MM.1S (cell line): ENCODE results near the gene CBR3.

ENCODE experiments used
- DNase-seq: peaks from one replicate; pipeline ENCODE4 v3.0.0-alpha.2; 2015
- H2AFZ ChIP-seq: fragments of 300-600 bp; sonication (generic); 2 replicates; pipeline ENCODE4 v1.6.0; 2016; ENCODE audit warnings: antibody characterized with exemption, low read length
- H3F3A ChIP-seq: fragments of 300-600 bp; sonication (generic); 2 replicates; pipeline ENCODE4 v1.6.1; 2016; ENCODE audit warnings: mild to moderate bottlenecking, antibody characterized with exemption, low read length, moderate library complexity, mixed read lengths; ENCODE audit not compliant: insufficient read depth
- H3K27ac ChIP-seq: fragments of 300-600 bp; sonication (generic); 2 replicates; pipeline ENCODE4 v1.5.1; 2016; ENCODE audit warnings: mild to moderate bottlenecking, low read length
- H3K27me3 ChIP-seq: fragments of 300-600 bp; sonication (generic); replicated peaks from 2 replicates; pipeline ENCODE4 v1.6.0; 2016; ENCODE audit warnings: low read length; ENCODE audit not compliant: insufficient read depth
- H3K36me3 ChIP-seq: fragments of 300-600 bp; sonication (generic); replicated peaks from 2 replicates; pipeline ENCODE4 v1.6.1; 2016; ENCODE audit warnings: mild to moderate bottlenecking, low read length, mixed read lengths; ENCODE audit not compliant: insufficient read depth
- H3K4me1 ChIP-seq: fragments of 300-600 bp; sonication (generic); 2 replicates; pipeline ENCODE4 v1.6.1; 2016; ENCODE audit warnings: low read length, mixed read lengths
- H3K4me2 ChIP-seq: fragments of 300-600 bp; sonication (generic); 2 replicates; pipeline ENCODE4 v1.6.0; 2016; ENCODE audit warnings: low read depth, low read length
- H3K4me3 ChIP-seq: fragments of 300-600 bp; sonication (generic); 2 replicates; pipeline ENCODE4 v1.5.1; 2016; ENCODE audit warnings: low read length, mixed read lengths
- H3K79me2 ChIP-seq: fragments of 300-600 bp; sonication (generic); 2 replicates; pipeline ENCODE4 v1.6.1; 2016; ENCODE audit warnings: mixed run types, low read length, mixed read lengths
- H3K9ac ChIP-seq: fragments of 300-600 bp; sonication (generic); 2 replicates; pipeline ENCODE4 v1.6.1; 2016; ENCODE audit warnings: low read length, mixed read lengths
- H3K9me2 ChIP-seq: fragments of 300-600 bp; sonication (generic); replicated peaks from 2 replicates; pipeline ENCODE4 v1.6.1; 2016; ENCODE audit warnings: mild to moderate bottlenecking, low read length, mixed read lengths; ENCODE audit not compliant: insufficient read depth
- H3K9me3 ChIP-seq: fragments of 300-600 bp; sonication (generic); replicated peaks from 2 replicates; pipeline ENCODE4 v1.6.1; 2016; ENCODE audit warnings: mild to moderate bottlenecking, low read length, mixed read lengths; ENCODE audit not compliant: insufficient read depth
- H4K20me1 ChIP-seq: fragments of 300-600 bp; sonication (generic); 2 replicates; pipeline ENCODE4 v1.6.1; 2016; ENCODE audit warnings: mild to moderate bottlenecking, low read length, moderate library complexity, mixed read lengths; ENCODE audit not compliant: insufficient read depth
- EZH2 ChIP-seq: fragments of 300-600 bp; sonication (generic); optimal IDR thresholded peaks from 2 replicates; pipeline ENCODE3; 2017; ENCODE audit warnings: low read depth, mild to moderate bottlenecking, antibody characterized with exemption, low read length, mixed read lengths
- EZH2phosphoT487 ChIP-seq: fragments of 300-600 bp; sonication (generic); IDR thresholded peaks from 2 replicates; pipeline ENCODE4 v1.6.1; 2018; ENCODE audit warnings: antibody characterized with exemption, low read length
- TF ChIP-seq, protein P1 (sequence below): fragments of 300-600 bp; sonication (generic); IDR thresholded peaks from 2 replicates; pipeline ENCODE4 v1.5.1; 2016; ENCODE audit warnings: antibody characterized with exemption, low read length, mixed read lengths

CBR3 gene

DNA sequence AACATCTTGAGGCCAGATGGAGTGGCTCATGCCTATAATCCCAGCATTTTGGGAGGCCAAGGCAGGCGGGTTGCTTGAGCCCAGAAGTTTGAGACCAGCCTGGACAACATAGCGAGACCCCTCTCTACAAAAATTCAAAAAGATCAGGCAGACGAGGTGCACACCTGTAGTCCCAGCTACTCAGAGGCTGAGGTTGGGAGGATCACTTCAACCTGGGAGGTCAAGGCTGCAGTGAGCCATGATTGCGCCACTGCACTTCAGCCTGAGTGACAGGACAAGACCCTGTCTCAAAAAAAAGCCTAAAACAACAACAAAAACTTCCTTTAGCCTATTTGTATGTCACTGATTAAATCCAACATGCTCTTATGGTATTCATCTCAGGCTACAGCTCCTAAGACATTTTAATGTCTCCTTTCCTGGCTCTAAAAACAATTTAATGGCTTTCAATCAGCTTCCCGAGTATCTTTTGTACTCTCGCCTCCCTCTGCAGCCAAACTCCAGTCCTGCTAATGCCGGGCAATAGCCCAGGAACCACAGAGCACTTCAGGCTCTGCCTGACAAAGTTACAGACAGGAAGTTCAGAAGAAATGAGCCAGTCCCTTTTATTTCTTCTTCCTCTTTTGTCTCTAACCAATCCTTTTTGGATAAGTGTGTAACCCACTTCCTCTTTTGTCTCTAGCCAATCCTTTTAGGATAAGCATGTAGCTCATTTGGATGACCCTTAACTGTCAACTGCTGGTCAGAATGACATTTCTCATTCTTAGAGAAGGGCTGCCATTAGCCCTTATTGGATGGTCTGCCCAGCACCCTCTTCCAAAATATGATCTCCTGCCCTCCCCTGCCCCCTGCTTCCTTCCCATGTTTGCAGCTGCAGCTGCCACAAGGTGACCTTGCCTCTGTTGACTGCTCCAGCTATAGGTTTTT lies 15.2 kb downstream of the CBR3 start:
- peaks cover 15% of the 10 kb centered on the region for H3K4me1 ChIP-seq
- no peaks in the 10 kb centered on the region for H3K27me3 ChIP-seq
- no peaks in the 10 kb centered on the region for H4K20me1 ChIP-seq
- H3K9ac ChIP-seq = no peak overlapping the region
- TF ChIP-seq EZH2phosphoT487 (no peak), EZH2 (no peak)
- TF ChIP-seq, protein P1, sequence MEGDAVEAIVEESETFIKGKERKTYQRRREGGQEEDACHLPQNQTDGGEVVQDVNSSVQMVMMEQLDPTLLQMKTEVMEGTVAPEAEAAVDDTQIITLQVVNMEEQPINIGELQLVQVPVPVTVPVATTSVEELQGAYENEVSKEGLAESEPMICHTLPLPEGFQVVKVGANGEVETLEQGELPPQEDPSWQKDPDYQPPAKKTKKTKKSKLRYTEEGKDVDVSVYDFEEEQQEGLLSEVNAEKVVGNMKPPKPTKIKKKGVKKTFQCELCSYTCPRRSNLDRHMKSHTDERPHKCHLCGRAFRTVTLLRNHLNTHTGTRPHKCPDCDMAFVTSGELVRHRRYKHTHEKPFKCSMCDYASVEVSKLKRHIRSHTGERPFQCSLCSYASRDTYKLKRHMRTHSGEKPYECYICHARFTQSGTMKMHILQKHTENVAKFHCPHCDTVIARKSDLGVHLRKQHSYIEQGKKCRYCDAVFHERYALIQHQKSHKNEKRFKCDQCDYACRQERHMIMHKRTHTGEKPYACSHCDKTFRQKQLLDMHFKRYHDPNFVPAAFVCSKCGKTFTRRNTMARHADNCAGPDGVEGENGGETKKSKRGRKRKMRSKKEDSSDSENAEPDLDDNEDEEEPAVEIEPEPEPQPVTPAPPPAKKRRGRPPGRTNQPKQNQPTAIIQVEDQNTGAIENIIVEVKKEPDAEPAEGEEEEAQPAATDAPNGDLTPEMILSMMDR = no peak
- H3K9me2 ChIP-seq = no peaks in the 10 kb centered on the region
- H3K36me3 ChIP-seq = no peaks in the 10 kb centered on the region
- H3F3A ChIP-seq = no peaks in the 10 kb centered on the region; the same call in 1 of the 2 replicates
- H3K4me2 ChIP-seq = peak overlapping the region; percentile 16; the same call in 1 of the 2 replicates
- H3K9me3 ChIP-seq = no peaks in the 10 kb centered on the region
- H3K79me2 ChIP-seq = no peaks in the 10 kb centered on the region
- peak; percentile 56 for DNase-seq
- H3K27ac ChIP-seq = peak overlapping the region; percentile 1; the same call in 1 of the 2 replicates
- no peak overlapping the region for H3K4me3 ChIP-seq
- H2AFZ ChIP-seq = peak overlapping the region; percentile 74

DNA sequence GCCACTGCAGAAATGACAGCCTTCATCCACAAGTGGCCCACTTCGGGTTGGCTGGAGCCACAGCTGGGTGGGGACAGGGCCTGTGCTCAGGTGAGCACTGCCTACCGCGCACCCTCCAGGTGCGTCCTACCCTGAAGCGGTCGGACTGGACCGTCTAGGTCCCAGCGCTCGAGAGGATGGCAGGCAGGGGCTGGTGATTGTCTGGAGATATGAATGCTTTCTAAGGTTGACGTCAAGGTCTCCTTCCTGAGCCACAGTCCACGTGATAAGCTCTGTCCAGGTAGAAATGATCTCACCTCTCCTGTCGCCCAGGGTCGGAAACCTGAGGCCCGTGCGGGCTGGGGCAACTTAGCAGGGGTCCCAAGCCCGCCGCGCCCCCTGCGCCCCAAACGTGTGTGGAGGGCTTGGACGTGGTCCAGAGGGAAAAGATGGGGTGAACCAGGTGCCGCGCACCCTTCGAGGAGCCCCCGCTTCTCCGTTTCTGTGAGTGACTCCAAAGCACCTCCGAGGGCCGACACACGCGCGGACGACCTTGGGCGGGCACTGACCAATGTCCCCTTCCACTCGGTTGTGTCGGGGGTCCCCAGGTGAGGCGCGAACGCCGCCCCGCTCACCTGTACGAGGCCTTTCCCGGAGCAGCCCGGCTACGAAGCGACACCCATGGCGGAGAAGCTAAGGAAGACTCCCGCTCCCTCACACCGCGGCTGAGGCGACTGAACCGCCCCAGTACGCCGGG lies 20.9 kb downstream of the CBR3 start:
- Histone ChIP-seq H3F3A (no peaks in the 10 kb centered on the region), H3K36me3 (no peaks in the 10 kb centered on the region), H2AFZ (peak overlapping the region; percentile 95), H3K79me2 (no peaks in the 10 kb centered on the region), H3K9me3 (no peaks in the 10 kb centered on the region), H4K20me1 (no peaks in the 10 kb centered on the region), H3K9me2 (no peaks in the 10 kb centered on the region), H3K27me3 (no peaks in the 10 kb centered on the region; the same call in 1 of the 2 replicates), H3K4me1 (peaks cover 4% of the 10 kb centered on the region), H3K4me3 (peak overlapping the region; percentile 69), H3K27ac (no peak overlapping the region), H3K4me2 (peak overlapping the region; percentile 98), H3K9ac (peak overlapping the region; percentile 40; the same call in 1 of the 2 replicates)
- DNase-seq = no peak
- TF ChIP-seq, protein P1 = no peak
- TF ChIP-seq EZH2phosphoT487 = no peak
- TF ChIP-seq EZH2 = no peak

DNA sequence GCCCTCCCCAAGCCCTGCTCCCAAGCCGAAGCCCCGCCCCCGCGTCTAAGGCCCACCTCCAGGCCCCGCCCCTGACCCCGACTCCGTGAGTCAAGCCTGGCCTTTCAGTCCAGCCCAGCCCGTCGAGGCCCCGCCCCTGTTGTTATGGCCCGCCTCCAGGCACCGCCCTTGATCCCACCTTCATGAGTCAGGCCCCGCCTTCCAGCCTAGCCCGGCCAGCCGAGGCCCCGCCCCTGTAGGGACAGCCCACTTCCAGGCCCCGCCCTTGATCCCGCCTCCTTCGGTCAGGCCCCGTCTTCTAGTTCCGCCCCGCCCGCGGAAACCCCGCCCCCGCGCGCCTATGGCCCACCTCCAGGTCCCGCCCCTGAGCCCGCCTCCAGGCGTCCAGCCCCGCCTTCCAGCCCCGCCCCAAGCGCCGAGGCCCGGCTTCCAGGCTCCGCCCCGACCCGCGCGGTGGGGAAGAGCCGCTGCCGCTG lies 21.5 kb downstream of the CBR3 start:
- peak overlapping the region; percentile 95 for H2AFZ ChIP-seq
- no peaks in the 10 kb centered on the region for H3F3A ChIP-seq
- H3K4me3 ChIP-seq = peak overlapping the region; percentile 82
- H3K4me2 ChIP-seq = peak overlapping the region; percentile 98
- H3K9ac ChIP-seq = peak overlapping the region; percentile 67
- H3K79me2 ChIP-seq = no peaks in the 10 kb centered on the region
- H3K36me3 ChIP-seq = no peaks in the 10 kb centered on the region
- H4K20me1 ChIP-seq = no peaks in the 10 kb centered on the region
- peak; percentile 100 for DNase-seq
- H3K9me3 ChIP-seq = no peaks in the 10 kb centered on the region
- H3K4me1 ChIP-seq = peaks cover 4% of the 10 kb centered on the region
- no peaks in the 10 kb centered on the region; the same call in 1 of the 2 replicates for H3K27me3 ChIP-seq
- TF ChIP-seq EZH2 = no peak
- no peak for TF ChIP-seq EZH2phosphoT487
- TF ChIP-seq, protein P1 = no peak
- no peaks in the 10 kb centered on the region for H3K9me2 ChIP-seq
- H3K27ac ChIP-seq = peak overlapping the region; percentile 21; the same call in 1 of the 2 replicates
